Measurements from ENCODE around the gene SPPL2B. TPM values are rescaled to one million over a fixed set of nuclear protein-coding genes. Genes with fewer than 3 reads are reported as not detected.

SPPL2B gene
- total RNA-seq, 4 donors from 2014 or later = 47.8 to 97.8 (median 67.3) TPM

DNA sequence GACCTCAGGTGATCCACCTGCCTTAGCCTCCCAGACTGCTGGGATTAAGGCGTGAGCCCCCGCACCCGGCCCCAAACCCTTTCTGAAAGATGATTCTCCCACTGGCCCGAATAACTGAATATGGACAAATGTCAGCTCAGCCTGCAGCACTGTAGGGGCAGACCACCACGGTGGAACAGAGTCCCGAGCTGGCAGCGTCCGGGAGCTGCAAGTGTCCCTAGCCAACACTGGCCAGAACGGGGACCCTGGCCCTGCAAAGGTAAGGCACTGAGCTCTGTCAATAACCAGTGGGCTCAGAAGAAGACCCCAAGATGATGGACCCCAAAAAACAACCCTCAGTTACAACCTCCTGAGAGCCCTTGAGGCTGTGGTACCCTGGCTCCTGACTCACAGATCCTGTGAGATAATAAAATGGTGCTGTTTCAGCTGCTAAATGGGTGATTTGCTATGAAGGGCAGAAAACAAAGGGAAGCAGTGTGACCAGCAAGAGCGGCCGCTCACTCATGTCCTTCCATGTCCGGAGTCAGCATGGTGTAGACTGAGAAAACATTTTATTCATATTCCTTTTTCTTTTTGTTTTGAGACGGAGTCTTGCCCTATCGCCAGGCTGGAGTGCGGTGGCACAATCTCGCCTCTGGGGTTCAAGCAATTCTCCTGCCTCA is 1.7 kb upstream of the SPPL2B start:
- peaks cover 30 to 41% of the 10 kb centered on the region in 2 donors for H3K4me1 ChIP-seq
- no peak overlapping the region for H3K4me3 ChIP-seq (replicated peaks in 1 of 3)
- TF ChIP-seq, protein P1, sequence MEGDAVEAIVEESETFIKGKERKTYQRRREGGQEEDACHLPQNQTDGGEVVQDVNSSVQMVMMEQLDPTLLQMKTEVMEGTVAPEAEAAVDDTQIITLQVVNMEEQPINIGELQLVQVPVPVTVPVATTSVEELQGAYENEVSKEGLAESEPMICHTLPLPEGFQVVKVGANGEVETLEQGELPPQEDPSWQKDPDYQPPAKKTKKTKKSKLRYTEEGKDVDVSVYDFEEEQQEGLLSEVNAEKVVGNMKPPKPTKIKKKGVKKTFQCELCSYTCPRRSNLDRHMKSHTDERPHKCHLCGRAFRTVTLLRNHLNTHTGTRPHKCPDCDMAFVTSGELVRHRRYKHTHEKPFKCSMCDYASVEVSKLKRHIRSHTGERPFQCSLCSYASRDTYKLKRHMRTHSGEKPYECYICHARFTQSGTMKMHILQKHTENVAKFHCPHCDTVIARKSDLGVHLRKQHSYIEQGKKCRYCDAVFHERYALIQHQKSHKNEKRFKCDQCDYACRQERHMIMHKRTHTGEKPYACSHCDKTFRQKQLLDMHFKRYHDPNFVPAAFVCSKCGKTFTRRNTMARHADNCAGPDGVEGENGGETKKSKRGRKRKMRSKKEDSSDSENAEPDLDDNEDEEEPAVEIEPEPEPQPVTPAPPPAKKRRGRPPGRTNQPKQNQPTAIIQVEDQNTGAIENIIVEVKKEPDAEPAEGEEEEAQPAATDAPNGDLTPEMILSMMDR (IDR thresholded peaks at IDR 0.05) = no peak
- no peak for TF ChIP-seq POLR2A (IDR thresholded peaks at IDR 0.05)
- H3K9me3 ChIP-seq = no peaks in the 10 kb centered on the region
- intact Hi-C loops (cut with DNase I) = no loop called here
- H3K36me3 ChIP-seq = peaks cover 2 to 8% of the 10 kb centered on the region in 2 donors
- 89 to 93% methylated on average over 16 of the region's 16 CpGs for WGBS, 2 donors
- no peak overlapping the region for H3K27ac ChIP-seq
- no peak for DNase-seq
- H3K27me3 ChIP-seq = no peaks in the 10 kb centered on the region

DNA sequence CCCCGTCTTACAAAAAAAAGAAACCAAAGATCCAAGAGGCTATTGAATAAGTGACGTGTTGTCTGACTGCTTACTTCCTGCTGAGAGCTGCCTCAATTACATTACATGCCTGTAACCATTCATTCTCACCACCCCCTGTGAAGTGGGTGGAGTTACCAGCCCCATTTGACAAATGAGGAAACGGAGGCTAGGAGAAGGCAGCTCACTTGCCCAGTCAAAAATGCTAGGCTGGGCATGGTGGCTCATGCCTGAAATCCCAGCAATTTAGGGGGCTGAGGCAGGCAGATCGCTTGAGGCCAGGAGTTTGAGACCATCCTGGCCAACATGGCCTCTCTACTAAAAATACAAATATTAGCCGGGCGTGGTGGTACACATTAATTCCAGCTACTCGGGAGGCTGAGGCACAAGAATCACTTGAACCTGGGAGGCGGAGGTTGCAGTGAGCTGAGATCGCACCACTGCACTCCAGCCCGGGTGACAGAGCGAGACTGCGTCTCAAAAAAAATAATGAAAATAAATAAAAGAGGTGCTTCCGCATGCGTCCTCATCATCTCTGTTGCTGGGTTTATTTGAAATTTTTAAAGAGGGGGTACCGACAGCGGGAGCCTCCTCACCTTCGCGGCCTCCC is 597 bp upstream of the SPPL2B start:
- Histone ChIP-seq H3K27me3 (no peaks in the 10 kb centered on the region), H3K9me3 (no peaks in the 10 kb centered on the region), H3K4me3 (replicated peaks in 1 of 3) (peak overlapping the region; percentile 60 to 92 (median 84)), H3K36me3 (peaks cover 0 to 8% of the 10 kb centered on the region in 2 donors), H3K27ac (peak overlapping the region in 1 of 3 donors; percentile 24), H3K4me1 (peaks cover 40 to 51% of the 10 kb centered on the region in 2 donors)
- peak in 1 of 2 donors; percentile 10 for DNase-seq
- TF ChIP-seq, protein P1 (IDR thresholded peaks at IDR 0.05) = no peak
- no peak for TF ChIP-seq POLR2A (IDR thresholded peaks at IDR 0.05)
- WGBS, 2 donors = 1 to 3% methylated on average over 18 of the region's 18 CpGs
- intact Hi-C loops (cut with DNase I) = no loop called here

DNA sequence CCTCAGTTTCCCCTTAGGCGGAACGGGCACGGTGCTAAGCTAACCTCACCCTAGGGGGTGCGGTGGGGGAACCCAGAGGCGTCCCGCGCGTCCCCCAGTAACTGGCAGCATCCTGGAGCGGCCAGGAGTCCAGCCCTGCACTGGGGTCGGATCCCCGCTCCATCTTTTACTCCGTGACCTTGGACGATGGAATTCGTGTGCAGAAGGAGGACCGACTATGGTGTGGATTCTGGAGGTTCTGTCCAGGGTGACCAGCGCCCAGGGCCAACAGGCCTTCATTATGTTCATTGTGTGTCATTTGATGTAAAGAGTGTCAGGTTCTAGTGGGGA is 630 bp downstream of the SPPL2B start:
- DNase-seq = no peak
- intact Hi-C loops (cut with DNase I) = no loop called here
- 4 to 12% methylated on average over 5 to 16 of the region's 16 CpGs for WGBS, 2 donors
- TF ChIP-seq, protein P1 (IDR thresholded peaks at IDR 0.05) = no peak
- no peak for TF ChIP-seq POLR2A (IDR thresholded peaks at IDR 0.05)
- peak overlapping the region; percentile 60 to 92 (median 84) for H3K4me3 ChIP-seq (replicated peaks in 1 of 3)
- H3K4me1 ChIP-seq = peaks cover 40 to 60% of the 10 kb centered on the region in 2 donors
- no peaks in the 10 kb centered on the region for H3K36me3 ChIP-seq
- H3K27ac ChIP-seq = peak overlapping the region in 1 of 3 donors; percentile 35
- no peaks in the 10 kb centered on the region for H3K27me3 ChIP-seq
- no peaks in the 10 kb centered on the region for H3K9me3 ChIP-seq

DNA sequence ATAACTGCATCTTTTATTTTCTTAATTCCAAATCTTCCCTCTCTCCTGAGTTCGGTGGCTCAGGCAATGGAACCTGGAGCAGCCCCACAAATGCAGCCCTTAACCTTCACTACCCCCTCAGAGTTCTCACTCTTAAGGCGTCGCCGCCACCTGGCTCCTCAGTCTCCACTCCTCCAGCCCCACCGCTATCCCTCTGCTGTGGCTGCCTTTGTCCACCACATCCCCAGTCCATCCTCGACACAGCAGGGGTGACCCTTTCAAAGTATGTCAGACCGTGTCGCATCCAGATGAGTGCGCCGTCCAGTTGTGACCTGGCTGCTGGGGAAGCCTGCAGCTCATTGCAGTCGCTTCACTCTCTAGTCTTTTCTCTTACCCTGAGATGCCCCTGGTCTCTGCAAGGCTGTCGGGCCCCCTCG is 1.0 kb downstream of the SPPL2B start:
- H3K4me1 ChIP-seq = peaks cover 40 to 60% of the 10 kb centered on the region in 2 donors
- no peaks in the 10 kb centered on the region for H3K27me3 ChIP-seq
- H3K36me3 ChIP-seq = no peaks in the 10 kb centered on the region
- peak overlapping the region in 2 of 3 donors; percentile 60 to 84 for H3K4me3 ChIP-seq (replicated peaks in 1 of 3)
- DNase-seq = no peak
- no peak overlapping the region for H3K27ac ChIP-seq
- intact Hi-C loops (cut with DNase I) = no loop called here
- no peaks in the 10 kb centered on the region for H3K9me3 ChIP-seq
- TF ChIP-seq, protein P1 (IDR thresholded peaks at IDR 0.05) = no peak
- TF ChIP-seq POLR2A (IDR thresholded peaks at IDR 0.05) = no peak
- WGBS, 2 donors = 62 to 68% methylated on average over 13 of the region's 13 CpGs

DNA sequence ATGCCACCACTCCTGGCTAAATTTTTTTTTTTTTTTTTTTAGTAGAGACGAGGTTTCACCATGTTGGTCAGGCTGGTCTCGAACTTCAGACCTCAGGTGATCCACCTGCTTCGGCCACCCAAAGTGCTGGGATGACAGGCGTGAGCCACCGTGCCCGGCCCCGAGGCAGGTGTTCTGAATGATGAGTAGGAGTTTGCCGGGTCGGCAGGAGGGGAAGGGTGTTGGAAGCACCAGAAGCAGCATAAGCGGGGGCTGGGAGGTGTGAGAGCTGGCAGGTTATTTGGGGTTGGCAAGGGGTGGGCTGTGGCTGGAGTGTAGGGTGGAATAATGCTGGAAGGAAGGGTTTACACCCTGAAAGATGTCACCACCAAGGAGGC is 1.8 kb downstream of the SPPL2B start:
- Histone ChIP-seq H3K36me3 (no peaks in the 10 kb centered on the region), H3K9me3 (no peaks in the 10 kb centered on the region), H3K4me3 (replicated peaks in 1 of 3) (no peak overlapping the region), H3K27ac (no peak overlapping the region), H3K27me3 (no peaks in the 10 kb centered on the region), H3K4me1 (peaks cover 40 to 60% of the 10 kb centered on the region in 2 donors)
- no peak for TF ChIP-seq POLR2A (IDR thresholded peaks at IDR 0.05)
- TF ChIP-seq, protein P1 (IDR thresholded peaks at IDR 0.05) = no peak
- no peak for DNase-seq
- intact Hi-C loops (cut with DNase I) = loop anchor here (5.0 kb wide), 1 partner anchor 93 kb away; the partner anchor contains the start of genes PLEKHJ1 and SF3A2
- 82 to 85% methylated on average over 10 of the region's 10 CpGs for WGBS, 2 donors
